Measurements from ENCODE around the gene CLMN.

The CLMN gene

DNA sequence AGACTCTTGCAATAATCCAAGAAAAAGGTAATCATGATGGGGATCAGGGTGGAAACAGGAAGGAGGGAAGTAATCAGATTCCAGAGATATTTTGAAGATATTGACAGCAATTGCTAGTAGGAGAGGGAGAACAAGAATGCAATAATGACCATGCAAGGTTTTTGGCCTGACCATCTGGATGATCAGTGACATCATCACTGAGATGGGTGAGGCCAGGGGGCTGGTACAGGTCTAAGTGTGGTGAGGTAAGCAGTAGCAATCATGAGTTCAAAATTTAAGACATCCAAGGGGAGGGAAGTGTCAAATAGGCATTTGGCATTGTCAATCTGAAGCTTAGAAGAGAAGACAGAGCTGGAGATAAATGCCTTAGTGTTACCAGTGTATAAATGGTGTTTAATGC, 24.8 kb upstream of the CLMN start:
- DNase-seq: no peak

DNA sequence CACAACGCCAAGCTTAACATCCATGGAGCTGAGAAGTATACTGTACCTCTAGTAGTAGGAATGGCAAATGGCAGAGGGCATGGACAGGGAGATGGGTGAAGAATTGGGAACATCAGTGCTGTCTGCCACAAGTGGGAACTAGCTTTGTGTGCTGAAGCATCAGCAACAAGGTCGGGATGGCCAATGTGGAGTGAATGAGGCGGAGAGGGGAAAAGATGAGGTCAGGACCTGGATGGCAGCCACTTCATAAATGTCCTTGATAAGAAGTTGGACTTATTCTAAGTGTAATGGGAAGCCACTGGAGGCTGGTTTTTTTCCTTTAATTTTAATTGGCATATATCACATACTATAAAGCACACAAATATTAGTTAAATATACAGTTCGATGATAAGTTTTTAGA, 21.9 kb upstream of the CLMN start:
- no peak for DNase-seq

DNA sequence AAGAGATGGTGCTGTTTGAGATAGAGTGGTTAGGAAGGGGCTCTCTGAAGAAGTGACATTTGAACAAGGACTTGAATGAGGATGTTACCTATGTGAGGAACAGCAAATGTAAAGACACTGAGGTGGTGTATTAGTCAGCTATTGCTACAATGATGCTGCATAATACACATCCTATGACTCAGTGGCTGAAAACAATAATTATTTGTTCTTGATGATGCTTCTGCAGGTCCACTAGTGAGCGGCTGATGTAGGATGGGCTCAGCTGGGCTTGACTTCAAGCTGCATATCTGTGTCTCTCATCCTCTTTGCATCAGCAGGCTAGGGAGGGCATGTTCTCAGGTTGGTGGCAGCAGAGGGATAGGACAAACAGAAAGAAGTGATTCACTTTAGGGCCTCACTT, 21.4 kb upstream of the CLMN start:
- DNase-seq: no peak

DNA sequence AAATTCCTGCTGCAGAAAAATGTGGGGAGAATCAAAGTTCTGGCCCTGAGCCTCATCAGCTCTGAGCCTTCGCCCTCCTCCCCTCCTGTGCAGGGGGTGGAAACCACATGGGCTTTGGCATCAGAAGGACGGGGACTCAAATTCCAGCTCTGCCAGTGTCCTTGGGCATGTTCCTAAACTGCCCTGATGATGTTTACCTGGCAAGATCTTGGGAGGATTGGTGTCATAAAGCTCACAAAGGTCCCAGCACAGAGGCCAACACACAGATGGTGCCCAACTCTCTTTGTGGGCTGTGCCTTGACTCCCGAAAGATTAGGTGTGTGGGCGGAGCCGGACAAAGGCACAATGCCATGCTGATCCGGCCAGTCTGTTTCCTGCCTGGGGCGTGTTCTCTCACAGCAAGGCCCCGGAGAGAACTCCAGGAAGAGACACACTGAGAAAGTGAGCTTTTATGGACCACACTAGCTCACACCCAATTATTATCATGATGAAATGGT, 20.5 kb upstream of the CLMN start:
- no peak for DNase-seq

DNA sequence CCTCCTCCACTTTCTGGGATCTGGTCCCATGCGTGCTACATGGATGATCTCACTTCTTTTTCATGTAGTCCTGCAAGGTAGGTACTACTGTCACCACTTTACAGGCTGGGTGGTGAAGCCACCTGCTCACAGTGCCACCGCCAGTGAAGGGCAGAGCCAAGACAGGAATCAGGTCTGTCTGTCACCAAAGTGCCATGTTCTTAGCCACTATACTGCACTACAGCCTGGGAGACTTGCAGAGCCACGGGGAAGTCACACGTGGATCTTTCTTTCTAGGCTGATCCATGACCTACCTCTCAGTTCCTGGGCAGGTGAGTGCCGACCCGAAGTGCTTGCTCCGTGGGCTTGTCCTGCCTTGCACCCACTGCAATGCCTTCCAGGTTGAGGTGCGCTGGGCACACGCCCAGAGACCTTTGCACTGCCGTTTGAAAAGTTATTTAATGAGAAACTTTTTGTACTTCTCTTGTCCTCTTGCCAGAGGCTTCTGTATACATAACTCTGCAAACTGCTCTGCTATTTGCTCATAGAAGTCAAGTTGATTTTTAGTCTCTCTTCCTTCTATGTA, 19.7 kb upstream of the CLMN start:
- DNase-seq: no peak

DNA sequence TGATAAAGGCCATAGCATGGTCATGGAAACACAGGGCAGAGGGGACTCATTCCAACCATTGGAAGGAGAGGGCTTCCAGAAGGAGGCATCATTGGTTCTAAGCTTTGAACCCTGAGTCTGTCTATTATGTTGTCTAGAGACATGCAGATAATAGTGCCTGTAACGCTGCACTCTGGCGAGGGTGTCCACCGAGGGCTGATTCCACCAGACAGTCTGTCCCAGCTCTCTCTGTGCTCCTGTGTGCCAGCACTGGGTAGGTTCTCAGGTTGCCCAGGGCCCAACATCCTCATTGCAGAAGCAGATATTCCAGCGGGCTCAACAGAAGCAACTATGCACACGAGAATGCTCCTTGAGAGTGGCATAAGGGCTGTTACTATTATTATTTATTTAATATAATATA, 18.7 kb upstream of the CLMN start:
- DNase-seq: no peak

DNA sequence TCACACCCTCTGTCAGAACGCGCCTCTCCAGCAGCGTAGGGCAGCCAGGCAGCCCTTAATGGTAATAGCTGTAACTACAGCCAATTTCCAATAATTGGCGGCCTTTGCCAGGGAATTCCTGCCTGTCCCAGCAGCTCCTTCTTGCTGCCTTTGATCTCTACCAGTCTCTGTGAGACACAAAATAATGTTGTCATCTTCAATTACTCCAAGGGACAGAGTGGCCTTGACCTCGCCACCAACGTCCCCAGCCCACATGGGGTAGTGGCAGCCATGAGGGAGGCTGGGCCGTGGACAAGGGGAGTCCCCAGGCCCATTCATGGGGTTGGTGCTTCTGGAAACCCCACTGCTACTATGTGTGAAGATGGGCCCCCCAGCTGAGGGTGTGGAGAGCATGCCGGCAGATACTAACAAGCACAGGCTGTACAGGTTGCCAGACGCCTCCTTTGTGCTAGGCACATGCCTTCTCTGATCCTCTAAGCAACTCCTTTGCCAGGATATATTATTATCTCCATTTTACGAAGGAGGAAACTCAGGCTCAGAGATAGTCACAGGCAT, 17.4 kb upstream of the CLMN start:
- peak; percentile 75 for DNase-seq

DNA sequence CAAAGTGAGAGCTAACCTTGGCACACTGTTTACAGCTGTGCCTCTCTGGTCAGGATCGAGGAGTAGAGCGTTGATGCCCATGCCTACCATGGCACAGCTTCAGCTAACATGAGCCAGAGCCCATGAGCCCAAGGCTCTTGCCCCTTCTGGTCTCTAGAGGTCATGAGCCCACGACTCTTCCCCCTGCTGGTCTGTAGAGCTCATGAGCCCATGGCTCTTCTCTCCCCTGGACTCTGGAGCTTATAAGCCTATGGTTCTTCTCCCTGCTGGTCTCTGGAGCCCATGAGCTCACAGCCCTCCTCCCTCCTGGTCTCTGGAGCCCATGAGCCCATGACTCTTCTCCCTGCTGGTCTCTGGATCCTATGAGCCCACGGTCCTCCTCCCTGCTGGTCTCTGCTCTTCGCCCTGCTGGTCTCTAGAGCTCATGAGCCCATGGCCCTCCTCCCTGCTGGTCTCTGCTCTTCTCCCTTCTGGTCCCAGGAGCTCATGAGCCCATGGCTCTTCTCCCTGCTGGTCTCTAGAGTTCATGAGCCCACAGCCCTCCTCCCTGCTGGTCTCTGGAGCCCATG, 16.6 kb upstream of the CLMN start:
- no peak for DNase-seq

DNA sequence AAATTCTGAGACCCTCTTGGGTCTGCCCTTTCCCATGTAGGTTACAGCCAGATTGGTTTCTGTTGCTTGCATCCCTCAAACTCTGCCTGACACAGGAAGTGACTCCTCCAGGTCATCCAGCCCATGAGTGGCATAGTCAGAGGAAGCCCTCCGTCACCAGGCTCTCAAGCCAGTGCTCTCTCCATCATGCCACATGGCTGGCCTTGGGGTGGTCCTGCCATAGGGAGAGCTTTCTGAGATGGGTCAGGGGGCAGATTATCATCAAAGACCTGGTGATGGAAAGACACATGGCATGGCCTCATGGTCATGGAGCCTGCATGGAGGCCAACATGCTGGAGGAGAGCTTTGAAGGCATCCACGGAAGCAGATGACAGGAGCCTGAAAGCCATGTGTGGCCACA, 15.4 kb upstream of the CLMN start:
- DNase-seq: no peak

DNA sequence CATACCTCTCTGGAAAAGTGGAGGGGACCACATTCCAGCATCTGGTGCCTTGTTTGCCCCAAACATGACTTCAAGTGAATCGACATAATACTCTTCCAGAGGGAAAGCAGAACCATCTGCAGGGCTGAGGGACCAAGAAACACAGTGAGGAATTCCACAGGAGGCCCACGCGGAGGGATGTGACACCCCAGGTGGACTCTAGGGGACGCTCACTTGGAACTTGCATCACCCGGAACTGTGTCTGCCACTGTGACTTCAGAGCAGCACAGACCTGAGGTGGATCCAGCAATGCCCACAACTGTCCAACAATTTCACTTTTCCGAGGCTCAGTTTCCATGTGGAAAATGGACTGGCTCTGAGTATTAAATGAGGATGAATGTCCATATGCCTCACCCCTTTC, 14.3 kb upstream of the CLMN start:
- no peak for DNase-seq

DNA sequence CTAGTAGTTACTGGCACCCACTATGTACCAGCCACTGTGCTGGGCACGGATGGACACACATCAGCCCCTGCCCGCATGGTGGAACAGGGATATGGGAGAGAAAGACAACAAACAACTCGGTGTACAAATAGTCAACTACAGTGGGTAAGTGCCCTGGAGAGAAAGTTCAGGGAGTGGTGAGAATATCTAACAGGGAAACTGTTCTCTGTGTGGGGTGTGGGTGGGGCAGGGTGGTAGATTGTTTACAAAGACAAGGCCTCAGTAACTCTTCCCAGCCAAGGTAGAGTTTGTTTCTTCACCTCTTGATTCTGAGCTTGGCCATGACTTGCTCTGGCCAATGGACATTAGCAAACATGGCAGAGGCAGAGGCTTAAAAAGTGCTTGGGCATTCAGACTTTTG, 12.9 kb upstream of the CLMN start:
- no peak for DNase-seq

DNA sequence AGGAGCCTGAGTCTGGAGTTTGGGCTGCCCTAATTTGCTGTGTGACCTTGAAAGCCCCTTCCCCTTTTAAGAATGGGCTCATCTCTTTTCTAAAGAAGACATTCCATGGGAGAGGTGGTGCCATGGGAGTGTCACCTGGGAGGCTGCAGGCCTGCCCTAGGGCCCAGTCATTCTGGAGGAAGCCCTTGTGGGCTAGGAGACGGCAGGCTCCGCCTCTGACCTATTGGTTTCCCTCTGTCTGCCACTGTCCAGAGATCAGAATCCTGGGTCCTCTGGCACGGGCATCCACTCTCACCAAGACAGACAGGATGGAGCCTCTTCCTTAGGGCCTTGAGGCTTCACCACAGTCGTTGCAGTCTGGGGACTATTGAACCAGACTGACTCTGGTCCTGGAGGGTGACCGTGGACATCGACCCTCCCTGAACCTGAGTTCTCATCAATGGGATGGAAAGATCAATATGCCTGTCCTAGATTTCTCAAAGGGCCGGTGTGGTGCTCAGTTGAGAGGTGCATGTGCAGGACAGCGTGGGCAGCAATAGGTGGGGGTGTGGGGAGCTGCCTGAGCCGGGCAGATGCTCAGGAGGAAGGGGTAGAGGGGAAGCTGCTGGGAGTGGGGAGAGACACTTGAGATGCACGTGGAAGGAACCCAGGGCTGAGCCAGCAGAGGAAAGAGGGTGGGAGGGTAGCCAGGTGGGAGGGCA, 12.2 kb upstream of the CLMN start:
- DNase-seq: no peak

DNA sequence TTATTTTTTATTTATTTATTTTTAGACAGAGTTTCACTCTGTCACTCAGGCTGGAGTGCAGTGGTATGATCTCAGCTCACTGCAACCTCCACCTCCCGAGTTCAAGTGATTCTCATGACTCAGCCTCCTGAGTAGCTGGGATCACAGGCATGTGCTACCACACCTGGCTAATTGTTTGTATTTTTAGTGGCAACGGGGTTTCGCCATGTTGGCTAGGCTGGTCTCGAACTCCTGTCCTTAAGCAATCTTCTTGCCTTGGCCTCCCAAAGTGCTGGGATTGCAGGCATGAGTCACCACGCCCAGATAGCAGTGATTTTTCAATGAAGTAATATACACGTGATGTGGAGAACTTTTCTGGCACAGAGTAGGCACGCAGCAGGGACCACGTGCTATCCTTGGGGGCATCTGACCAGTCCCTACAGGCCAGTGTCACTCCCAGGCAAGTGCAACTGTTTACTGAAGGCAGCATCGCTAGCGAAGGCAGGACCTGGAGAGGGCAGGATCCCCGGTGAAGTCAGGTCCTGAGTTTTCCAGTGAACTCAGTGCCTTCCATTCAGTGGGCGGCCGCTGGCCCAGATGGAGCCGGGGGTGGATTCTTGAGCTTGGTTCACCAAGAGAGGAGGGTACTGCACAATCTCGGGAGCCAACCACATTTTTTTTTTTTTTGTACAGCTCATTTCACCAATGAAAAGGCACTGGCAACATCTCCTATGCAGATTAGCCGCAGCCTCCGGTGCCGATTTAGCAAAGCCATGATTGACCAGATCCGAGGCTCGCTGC, 11.1 kb upstream of the CLMN start:
- DNase-seq: no peak

DNA sequence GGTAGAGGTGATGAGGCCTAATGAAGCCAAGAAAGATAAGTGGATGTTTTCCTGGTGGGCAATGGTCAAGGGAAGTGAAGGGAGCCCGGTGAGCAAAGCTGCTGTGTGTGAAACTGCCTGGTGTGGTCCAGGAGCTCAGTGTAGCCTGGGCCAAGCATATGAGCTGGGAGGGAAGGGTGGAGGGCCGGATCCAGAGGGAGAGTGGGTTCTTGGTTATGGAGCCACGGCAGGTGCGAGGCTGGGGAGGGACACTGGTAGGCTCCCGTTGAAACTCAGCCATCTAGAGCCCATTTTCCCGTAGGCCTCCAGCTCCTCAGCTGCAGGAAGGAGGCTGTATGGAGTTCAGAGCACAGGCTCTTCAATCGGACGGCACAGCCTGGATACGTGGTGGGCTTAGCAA, 10.2 kb upstream of the CLMN start:
- no peak for DNase-seq

DNA sequence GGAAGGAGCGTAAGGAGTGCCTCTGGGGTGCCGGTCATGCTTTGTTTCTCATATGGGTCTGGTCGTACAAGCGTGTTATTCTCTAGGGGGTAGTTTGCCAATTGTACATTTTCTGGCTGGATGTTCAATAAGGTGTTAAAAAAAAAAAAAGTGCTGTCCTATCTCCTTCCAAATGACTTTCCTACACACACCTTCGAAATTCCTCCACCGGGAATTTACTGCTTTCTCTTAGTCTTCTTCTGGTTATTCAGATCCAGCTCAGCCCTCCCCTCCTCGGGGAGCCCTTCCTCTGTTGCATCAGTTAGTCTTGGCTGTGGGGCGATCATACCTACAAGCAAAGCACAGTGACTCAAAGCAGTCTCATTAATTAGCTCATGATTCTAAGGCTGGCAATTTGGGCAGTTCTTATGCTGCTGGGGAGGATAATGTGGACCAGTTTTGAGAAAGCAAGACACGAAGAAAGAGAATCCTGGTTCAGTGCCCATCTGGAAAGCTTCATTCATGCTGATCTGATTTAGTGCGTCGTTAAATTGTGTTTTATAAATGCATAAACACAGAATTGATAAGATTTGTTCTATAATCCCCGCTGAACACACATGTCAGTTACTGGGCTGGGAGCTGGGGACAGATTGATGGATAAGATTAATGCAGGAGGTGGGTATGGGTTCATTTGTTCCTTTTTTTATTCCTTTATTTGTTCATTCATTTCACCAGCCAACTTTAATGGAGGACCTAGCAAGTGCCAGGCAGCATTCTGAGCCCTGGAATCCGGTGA, 9.2 kb upstream of the CLMN start:
- DNase-seq: no peak

DNA sequence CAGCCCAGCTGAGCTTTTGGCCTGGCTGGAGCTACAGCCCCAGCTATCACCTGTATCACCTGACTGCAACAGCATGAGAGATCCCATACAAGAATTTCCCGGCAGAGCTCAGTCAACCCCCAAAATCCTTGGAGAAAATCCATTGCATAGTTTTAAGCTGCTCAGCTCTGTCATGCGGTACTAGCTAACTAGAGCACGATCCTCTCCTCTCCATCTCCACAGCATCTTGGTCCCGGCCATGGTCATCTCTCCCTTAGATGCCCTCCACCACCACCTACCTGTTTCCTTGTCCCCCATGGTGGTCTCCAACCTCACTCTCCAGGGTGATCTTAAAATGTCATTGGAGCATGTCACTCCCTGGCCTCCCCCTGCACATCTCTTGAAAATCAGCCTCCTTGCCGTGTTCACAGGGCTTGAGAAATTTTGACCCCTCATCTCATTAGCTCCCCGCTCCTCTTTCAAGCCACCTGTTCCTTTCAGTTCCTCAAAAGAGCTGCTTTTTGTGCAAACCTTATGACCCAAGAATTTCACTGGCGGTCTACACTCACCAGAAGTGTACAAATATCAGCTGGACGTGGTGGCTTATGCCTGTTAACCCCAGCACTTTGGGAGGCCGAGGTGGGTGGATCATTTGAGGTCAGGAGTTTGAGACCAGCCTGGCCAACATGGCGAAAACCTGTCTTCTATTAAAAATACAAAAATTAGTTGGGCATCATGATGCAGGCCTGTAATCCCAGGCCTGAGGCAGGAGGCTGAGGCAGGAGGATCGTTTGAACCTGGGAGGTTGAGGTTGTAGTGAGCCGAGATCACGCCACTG, 8.1 kb upstream of the CLMN start:
- no peak for DNase-seq

DNA sequence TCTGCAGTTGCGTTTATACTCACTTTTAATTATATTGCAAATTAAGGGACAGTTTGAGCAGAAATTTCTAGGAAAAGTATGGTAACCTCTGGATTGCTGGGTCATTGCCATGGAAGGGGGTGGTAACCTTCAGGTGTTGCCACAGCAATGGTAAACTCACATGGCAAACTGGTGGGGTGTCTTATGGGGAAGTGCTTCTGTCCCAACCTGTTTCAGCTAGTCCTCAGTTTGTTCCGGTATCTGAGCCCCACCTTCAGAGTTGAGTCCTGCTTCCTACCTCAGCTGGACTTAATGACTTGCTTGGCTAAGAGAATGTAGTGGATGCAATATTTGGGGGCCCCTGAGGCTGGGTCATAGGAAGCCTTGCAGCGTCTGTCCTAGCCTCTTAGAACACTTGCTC, 7.3 kb upstream of the CLMN start:
- DNase-seq: no peak

DNA sequence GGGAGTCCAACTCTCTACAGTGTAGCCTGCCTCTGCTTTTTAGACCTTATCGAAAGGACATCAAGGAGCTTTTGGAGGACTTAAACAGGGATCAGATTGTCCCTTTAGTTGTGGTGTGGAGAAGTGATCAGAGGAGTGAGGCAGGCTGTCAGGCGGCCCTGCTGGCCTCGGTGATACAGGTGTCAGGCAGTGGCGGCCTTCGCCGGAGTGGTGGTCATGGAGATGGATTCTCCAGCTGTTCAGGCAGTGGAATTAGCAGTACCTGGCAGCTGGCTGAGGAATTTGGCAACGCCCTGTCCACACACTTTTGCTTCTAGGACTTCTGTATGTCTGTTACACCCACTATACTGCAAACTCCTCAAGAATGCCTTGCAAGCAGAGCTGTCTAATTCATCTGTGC, 4.2 kb upstream of the CLMN start:
- DNase-seq: no peak

DNA sequence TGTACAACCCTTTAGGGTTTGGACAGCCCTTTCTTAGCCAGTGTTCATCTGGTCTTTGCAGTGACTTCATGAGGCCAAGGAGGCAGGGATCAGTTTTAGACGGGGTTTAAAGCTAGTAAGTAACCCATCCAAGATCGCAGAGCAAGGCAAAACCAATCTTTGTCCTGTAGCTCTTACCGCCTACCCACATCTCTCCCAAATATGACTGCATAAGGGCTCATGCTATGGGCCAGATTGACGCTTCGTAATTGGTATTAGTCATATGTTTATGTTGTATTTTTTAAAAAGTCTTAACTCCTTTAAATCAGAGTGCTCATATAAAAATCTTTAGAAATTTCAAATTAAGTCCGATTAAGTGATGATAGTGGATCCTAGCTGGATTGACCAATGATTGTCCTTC, 3.7 kb upstream of the CLMN start:
- no peak for DNase-seq

DNA sequence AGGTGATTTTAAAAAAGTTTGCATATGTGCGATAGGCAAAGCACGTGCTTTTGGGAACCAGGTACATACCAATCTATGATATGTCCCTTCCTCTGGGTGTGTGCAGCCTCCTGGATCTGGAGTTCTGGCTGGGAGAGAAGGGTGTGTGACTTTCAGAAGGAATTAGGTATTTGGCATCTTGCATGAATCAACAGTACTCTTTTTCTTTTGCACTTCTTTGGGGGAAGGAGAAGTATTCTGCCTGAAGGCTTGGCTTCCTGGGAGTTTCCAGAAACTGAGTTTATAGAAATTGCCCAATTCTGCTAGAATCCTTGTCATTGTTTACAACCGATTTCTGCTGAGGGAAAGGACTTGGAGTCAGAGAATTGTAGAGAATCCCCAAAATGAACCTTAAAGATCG, 2.9 kb upstream of the CLMN start:
- DNase-seq: no peak

DNA sequence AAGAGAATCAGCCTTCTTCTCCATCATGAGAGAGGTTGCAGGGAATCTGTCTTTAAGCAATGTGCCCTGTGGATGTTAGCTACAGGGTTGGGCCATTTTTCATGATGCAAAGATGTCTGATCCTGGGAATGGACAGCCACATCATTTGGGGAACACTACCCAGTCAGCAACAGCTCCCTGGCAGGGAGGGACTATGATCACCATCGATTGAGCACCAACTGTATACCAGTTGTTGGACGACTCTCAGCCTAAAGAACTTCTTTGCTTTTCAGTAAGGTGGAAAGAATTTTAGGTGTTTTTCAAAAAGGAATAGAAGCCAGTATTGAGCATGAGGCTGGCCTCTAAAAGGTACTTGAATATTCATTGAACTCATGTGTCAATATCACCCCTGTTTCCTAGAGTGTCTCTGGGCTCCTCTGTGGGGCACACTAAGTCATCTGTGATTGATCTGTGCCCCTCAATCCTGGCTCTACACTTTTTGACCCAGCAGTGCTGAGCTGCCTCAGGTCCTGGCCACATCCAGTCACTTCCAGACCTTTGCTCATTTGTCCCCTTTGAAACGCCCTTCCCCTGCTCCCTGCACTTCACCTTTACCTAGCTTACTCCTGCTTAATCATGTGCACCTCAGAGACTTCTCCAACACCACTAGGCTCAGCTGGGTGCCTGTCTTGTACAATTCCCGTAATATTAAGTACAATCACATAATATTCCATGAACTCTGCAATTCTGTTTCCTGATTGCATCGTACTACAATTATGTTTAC, 2.2 kb upstream of the CLMN start:
- DNase-seq: no peak

All from eye (tissue), 1 donor.